T-helper 1 cell treated with Interleukin-12 subunit alpha and Interleukin-12 subunit beta and Interleukin-4 antibody, amounts not matched to agents 30 ng/mL and 1 ng/mL, for 36 hours (primary cell): ENCODE measurements around the gene MPP2. TPM values are rescaled to one million over a fixed set of nuclear protein-coding genes. Genes with fewer than 3 reads are reported as not detected.

Experiments used
- intact Hi-C: fragments of 100-400 bp; cut with micrococcal nuclease; formaldehyde crosslinking; loops from one replicate; pipeline ENCODE4 v1.15.1; 2024
- total RNA-seq: library from RNA; stranded (reverse); gene quantifications from 2 replicates; pipeline ENCODE4 v1.2.3, GENCODE V29; 2022

MPP2 gene
- total RNA-seq, 1 donor from 2014 or later = 0.86 TPM

GRCh38 chr17:43928609-43929008 is 21.3 kb upstream of the MPP2 start:
- intact Hi-C loops = loop anchor here (5.0 kb wide), 1 partner anchor 294 kb away; no protein-coding TSS in a partner anchor

GRCh38 chr17:43927929-43928328 is 20.6 kb upstream of the MPP2 start:
- intact Hi-C loops = loop anchor here (5.0 kb wide), 1 partner anchor 294 kb away; no protein-coding TSS in a partner anchor

GRCh38 chr17:43927060-43927864 is 19.9 kb upstream of the MPP2 start:
- intact Hi-C loops = loop anchor here (5.0 kb wide), 1 partner anchor 295 kb away; no protein-coding TSS in a partner anchor

DNA sequence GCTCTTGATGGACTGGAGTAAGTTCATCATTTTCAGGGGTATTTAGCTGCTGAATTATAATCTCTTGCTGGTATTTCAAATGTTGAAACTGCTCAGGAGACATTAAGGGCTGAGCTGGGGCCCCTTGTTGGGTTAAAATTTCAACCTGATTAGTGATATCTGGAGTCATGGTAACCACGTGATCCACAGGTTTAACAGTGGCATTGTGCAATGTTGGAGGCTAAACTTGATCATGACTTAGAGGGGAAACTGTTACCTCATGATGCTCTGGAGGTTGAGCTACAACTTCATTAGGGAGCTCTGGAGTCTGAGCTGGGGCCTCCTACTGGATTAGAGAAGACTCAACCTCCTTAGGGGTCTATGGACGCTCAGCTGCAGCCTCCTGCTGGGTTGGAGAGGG is 17.2 kb upstream of the MPP2 start:
- intact Hi-C loops = no loop called here

GRCh38 chr17:43920500-43921095 is 13.3 kb upstream of the MPP2 start:
- intact Hi-C loops = no loop called here

- intact Hi-C loops = no loop called here
Measured at GRCh38 chr17:43918026-43918389, 10.7 kb upstream of the MPP2 start.

DNA sequence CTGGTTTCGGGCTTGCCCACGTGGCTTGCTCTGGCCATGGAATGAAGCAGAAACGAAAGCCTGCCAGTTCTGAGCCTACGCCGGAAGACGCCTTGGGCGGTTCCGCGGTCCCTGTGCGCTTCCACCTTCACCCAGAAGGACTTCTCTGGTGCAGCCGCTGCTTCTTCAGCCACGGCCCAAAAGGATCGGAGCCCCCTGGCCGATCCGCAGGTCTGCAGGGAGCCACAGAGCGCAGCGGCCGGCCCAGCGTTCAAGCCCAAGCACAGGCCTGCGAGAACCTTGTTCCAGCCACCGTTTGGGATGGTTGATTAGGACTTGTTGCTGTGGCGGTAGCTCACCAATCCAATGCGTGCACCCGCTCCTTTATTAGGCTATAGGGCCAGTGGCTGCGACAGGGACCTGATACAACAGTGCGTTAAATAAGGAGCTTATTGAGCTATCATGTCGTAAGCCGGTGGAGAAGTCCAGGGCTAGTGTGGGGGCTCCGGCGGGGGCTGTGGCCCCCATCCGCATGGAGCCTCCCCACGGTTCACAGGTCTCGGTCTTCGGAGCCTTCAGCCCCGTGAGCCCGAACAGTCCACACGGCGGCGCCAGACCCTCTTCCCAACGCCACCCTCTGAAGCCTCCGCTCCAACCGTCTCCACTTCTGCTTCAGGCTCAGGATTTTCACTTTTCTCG is 10.2 kb upstream of the MPP2 start:
- intact Hi-C loops = loop anchor here (2.0 kb wide), 1 partner anchor 27 kb away; no protein-coding TSS in a partner anchor

GRCh38 chr17:43917016-43917347 is 9.6 kb upstream of the MPP2 start:
- intact Hi-C loops = loop anchor here (2.0 kb wide), 1 partner anchor 28 kb away; no protein-coding TSS in a partner anchor

- intact Hi-C loops = loop anchor here (2.0 kb wide), 1 partner anchor 28 kb away; no protein-coding TSS in a partner anchor
Measured at GRCh38 chr17:43916385-43916784, 9.0 kb upstream of the MPP2 start.

DNA sequence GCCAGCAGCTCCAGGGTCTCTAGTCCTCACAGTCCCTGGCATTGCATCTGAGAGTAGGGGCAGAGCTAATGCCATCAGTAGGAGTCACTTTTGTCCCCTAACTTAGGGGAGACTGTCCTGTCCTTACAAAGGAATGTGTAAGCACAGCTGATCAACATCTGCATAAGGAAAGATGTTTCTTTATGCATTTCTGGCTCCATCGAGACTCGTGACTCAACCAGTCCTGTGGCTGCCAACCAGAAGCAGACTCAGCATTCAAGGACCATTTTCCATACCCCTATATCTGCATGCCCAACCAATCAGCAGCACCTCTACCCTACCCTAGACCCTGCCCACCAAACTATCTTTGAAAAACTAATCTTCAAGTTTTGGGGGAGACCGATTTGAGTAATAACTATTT is 8.2 kb upstream of the MPP2 start:
- intact Hi-C loops = no loop called here

DNA sequence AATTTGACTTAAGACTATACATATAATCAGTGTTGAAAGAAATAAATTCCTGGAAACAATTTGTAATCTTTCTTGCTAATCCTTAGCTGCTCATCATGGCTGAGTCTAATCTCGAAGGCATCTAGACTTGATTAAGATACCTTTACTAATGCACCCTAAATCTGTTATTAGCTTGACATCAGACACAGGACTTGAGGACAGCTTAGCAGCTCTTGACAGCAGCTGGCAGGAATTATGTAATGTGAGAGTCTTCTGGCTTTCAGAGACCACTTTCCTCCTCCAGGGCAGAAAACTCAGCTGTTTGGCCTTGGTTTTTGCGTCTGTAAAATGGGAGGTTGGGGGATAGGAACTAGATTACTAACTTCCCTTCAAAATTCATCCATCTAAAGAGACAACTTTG is 7.1 kb upstream of the MPP2 start:
- intact Hi-C loops = no loop called here

GRCh38 chr17:43913584-43913983 is 6.2 kb upstream of the MPP2 start:
- intact Hi-C loops = no loop called here

DNA sequence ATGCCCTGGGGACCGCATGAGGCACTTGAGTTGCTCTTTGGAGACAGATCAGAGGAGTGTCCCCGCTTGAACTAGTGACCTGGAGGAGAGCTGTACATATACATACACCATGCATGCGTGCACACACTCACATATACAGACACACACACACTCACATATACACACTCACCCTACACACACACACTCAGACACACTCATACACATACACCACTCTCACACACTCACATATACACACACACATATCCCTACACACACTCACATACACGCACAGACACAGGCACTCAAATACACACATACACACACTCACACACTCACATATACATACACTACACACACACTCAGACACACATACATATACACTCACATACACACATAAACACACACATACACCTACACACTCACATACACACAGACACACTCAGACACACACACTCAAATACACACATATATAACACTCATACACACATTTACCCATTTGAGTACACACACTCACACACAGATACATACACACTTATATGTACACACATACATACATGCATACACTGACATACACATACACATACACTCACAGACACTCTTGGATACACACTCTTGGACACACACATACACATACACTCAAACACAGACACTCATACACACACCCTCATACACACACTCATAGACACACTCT is 5.4 kb upstream of the MPP2 start:
- intact Hi-C loops = no loop called here

- intact Hi-C loops = no loop called here
Measured at GRCh38 chr17:43911904-43912303, 4.6 kb upstream of the MPP2 start.

DNA sequence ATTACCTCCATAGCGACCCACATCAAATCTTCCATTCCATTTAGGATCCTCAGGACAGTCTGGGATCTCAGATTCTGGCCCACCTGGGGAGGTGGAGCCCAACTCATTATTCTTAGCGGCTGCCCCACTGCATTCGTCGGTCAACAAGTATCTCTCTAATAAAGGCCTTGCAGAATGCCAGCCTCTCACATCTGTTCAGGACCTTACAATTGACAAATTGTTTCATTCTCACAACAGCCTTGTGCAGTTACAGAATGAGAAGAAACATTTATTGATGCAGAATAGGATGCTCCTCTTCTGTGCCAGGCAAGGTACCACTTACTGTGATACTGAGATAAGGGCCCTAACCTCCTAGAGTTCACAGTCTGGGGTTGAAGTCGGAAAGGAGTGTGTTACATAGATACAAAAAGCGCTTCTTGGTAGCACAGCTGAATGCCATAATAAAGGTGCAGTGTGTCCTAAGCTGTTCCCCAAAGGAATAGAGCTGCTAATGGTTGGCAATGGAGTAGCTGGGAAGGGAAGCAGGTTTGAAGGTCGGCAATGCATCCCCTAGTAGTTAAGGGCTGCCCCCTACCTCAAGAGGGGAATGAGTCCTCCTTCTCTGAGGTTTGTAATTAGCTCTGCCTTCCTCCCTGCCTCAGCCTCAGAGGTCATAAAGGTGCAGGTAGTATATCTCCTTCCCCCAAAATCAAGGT is 2.3 kb upstream of the MPP2 start:
- intact Hi-C loops = loop anchor here (1.0 kb wide), 2 partner anchors 86 to 132 kb away; no protein-coding TSS in a partner anchor

DNA sequence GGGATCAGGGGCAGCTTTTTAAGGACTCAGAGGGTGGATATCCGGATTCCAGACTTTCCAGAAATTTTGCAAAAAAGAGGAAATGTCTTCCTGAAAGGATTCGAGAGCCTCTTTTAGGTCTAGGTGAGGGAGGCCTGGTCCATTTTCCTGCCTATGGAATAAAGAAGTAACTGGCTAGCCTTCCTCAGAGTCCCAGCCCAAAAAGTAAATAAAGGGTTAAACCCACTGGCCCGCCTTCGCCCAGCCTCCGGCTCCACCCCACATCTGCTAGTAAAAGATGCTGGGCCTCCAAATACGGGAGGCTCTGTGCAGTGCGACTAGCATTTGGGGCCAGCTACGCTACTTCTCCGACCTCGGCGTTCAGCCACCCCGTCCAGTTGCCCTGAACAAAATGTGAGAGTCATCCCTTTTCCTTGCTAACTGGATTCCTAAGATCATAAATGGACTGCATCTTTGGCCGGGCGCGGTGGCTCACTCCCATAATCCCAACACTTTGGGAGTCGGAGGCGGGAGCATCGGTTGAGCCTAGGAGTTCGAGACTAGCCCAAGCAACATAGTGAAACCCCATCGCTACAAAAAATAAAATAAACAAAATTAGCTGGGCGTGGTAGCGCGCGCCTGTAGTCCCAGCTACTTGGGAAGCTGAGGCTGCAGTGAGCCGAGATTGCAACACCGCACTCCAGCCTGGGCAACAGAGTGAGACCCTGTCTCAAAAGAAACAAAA is 824 bp upstream of the MPP2 start:
- intact Hi-C loops = no loop called here

- intact Hi-C loops = no loop called here
Measured at GRCh38 chr17:43906951-43907424, 348 bp downstream of the MPP2 start.

DNA sequence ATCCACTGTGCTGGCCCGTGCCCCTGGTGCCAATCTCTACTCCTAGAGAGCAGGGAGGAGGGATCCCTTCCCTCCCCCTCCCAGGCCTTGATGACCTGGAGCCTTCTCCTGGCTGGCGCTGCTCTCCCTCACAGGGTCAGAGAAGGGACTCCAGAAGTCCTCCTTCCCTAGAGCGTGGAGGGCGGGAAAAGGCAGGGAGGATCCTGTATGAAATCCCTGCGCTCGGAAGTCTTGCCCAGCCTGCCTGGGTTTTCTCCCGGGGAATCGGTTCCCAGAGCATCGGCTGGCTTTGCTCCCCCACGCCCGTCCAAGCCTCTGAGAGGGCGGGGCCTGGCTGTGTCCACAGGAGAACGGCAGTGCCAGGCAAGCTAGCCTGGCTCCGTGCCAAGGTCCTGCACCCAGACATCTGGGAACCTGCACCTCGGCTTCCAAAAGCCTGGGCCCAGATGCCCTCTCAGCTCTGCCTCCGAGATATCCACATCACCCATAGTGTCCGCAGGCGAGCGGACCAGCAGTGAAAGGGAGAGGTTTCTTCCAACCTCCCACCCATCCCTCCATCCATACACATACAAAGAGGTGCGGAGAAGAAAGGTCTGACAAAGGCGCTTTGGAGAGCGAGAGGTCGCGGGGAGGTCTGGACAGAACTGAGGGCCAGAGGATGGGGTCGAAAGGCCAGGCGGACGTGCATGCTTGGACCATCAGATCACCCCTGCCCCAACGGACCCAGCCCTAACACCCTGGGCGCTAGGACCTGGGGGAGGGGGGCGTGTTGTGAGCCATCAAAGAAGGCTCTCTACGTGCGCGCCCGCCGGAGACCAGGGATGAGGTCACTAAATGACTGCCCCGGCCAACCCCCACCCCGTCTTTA is 1.1 kb downstream of the MPP2 start:
- intact Hi-C loops = no loop called here

- intact Hi-C loops = no loop called here
Measured at GRCh38 chr17:43905400-43905984, 1.8 kb downstream of the MPP2 start.
